Measurements from ENCODE around the gene RCOR1.
"Not testable (repeated sequence)": the region's sequence is repeated elsewhere in the genome, so short reads cannot be mapped to it uniquely, and the experiment has no call there.

Gene RCOR1

DNA sequence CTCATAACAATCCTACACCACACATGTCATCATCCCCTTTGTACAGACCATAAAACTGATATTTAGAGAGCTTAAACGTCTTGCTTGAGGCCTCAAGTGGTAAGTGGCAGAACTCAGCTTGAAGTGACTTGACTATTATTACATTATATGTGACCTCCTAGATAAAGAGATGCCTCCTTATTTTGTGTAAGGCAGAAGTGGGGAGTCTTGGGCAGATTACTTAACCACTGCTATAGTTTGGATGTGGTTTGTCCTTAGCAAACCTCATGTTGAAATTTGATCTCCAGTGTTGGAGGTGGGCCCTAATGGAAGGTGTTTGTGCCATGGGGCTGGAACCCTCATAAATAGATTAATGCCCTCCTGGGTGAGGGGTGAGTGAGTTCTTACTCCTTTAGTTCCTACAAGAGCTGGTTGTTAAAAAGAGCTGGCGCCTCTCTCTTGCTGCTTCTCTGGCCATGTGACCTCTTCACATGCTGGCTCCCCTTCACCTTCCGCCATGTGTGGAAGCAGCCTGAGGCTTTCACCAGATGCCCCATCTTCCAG lies 37.4 kb downstream of the RCOR1 start:
- DNase-seq = no peak

DNA sequence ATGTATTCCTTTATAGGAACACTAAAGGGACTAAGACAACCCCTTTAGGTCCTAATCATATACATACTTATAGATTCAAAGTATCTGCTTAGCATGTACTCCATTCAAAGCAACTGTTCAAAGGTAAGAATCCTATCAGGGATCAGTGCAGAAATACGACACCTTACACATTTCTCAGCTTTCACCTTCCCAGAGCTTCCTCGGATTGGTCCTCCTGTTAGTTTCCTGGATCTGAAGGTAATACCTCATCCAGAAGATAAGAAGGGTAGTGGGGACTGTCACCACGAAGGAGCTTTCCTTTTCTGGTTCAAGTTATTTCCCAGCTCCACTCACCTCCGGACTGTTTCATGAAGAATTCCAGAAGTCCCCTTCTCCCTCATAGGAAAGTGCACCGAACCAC lies 38.0 kb downstream of the RCOR1 start:
- DNase-seq = no peak

DNA sequence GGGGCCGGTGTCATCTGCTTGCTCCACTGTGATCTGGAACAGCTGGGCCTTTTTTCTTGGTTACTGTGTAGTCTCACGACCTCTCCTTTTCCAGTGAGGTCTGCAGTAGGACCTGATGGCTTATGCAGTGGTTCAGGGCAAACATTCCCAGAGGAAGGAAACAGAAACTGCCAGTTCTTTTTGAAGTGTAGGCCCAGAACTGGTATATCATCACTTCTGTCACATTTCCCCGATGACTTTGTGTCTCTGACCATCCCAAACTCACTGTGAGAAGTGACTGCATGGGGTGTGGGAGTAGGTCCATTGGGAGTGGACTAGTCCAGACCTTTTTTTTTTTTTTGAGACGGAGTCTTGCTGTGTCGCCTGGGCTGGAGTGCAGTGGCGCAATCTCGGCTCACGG lies 38.4 kb downstream of the RCOR1 start:
- no peak for DNase-seq

DNA sequence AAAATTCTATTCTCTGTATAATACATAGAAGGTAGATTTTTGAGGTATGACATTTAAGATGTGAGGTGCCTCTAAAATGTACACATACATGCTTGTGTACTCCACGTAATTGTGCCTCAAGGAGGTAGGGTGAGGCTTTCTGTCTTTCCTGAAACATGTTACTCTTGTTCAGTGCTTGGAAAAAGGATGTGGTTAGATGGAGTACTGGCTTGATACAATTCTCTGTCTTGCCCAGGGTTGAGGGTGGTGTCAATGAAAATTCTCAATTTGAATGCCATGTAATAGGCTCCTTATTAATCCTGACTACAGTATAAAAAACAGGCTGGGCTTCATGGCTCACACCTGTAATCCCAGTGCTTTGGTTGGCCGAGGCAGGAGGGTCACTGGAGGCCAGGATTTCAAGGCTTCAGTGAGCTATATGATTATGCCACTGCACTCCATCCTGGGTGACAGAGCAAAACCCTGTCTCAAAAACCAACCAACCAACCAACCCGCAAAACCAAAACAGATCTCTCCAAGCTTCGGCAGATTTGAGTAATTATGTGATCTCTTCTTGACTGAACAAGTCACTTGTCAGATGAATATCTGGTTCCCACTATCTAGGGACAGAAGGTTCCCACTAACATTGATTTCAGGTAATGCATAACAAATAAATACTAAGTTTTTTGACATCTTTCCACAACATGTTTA lies 41.6 kb downstream of the RCOR1 start:
- no peak for DNase-seq

DNA sequence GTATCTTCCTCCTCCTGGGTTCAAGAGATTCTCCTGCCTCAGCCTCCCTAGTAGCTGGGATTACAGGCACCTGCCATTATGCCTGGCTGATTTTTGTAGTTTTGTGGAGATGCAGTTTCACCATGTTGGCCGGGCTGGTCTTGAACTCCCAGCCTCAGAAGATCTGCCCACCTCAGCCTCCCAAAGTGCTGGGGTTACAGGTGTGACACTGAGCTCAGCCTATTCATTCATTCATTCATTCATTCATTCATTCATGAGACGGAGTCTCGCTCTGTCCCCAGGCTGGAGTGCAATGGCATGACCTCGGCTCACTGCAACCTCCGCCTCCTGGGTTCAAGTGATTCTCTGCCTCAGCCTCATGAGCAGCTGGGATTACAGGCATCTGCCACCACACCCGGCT lies 47.2 kb downstream of the RCOR1 start:
- DNase-seq = not testable (repeated sequence)

DNA sequence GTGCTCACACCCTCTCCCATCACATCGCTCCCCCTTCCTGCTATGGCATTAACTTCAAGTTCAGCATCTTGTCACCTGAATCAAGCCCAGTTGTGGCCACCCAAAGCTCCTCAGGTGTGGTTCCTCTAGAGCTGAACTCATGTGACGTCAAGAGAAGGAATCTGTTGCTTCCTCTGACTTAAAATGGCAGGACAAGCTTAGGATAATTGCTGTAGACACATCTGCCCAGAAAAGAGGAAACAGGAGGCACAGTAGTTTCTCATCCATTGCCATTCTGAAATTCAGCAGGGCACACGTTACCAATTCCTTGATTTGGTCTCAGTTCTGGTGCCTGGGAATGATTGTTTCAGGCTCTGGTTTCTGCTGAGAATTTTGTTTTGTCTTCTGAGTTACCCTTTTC lies 52.1 kb downstream of the RCOR1 start:
- DNase-seq = no peak

DNA sequence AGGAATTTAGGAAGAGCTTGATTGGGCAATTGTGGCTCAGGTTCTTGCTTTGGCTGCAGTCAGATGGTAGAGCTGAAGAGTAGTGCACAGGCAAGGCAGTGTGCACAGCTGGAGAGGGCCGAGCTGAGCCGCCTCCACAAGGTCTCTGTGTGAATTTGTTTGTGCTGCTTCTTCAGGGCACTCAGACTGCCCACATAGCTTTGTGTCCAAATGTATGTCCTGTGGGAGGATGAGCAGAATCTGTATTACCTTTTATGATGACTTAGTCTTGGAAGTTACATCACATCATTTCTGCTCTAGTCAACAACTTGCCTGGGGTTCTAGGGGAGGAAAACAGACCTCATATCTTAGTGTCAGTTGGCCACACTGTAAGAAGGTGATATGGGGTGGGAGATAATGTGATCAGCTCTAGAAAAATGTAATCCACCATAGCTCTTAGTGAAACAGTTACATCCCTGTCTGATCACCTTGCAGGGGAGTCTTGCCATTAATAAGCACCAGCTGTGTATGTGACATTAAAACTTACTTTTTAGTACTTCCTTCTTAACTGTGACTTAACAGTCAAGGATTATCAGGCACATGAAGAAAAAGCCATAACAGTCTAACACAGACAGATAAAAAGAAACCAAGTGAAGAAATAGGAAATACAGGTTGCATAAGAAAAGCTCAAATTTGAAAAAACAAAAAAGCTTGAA lies 53.4 kb downstream of the RCOR1 start:
- DNase-seq = no peak

DNA sequence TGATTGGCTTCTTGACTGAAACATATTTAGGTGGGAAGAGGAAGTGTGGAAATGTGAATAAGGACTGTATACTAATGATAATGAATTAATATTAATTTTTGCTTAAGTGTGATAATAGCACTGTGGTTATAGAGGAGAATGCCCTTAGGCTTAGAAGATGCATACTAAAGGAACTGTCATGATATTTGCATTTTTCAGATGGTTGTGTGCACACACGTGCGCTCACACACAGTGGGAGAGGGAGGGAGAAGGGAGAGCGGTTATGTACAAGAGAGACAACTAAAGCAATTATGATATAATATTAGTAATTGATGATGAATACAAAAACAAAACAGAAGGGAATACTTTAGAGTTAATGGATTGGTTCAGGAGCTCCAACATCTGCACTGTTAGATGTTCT lies 54.2 kb downstream of the RCOR1 start:
- peak; percentile 15 for DNase-seq

DNA sequence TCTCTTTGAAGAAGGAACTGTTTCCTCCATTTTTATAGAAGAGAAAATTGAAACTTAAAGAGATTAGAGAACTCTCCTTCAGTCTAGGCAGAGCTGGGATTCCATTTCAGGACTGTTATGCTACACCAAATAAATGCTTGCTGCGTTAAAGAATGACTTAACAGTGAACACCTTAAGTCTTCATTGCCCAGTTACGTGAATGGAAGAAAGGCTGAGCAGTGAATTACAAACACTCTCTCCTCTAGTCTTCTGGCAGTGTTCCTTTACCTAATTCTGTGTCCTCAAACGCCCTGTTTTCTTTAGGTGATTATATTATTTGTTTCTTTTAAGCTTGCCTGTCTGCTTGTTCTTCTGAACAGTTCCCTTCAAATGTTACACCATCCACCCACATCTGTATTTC lies 59.7 kb downstream of the RCOR1 start:
- no peak for DNase-seq

DNA sequence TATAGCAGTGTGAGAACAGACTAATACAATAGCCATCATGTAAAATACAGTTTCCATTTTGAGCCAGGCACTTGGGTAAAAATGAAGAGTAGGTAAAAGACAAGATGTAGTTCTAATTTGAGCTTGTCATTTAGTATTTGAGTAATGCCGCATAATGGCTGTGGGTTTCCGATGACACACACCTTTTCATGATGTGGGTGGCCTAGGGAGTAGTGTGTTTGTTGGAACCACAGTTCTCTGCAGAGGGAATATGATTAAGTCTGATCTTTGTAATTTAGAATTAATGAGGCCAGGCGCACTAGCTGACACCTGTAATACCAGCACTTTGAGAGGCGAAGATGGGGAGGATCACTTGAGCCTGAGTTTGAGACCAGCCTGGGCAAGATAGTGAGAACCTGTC lies 61.8 kb downstream of the RCOR1 start:
- DNase-seq = no peak

DNA sequence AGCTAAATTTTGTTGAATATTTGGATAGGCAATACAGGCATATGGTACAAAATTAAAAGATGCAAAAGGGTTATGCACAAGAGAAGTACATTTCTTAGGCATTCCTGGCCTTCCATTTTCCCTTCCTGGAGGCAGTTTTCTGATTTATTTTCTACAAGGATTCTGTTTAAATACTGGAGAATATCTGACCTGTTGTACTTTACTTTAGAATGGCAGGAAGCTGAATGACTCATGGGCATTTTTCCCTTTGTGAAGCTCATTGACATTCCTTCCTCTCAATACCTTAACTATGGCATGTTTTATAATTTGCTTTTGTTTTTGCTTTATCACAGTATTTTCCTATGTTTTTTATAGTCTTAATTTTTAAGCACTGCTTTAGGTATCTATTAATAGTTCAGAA lies 62.7 kb downstream of the RCOR1 start:
- peak; percentile 69 for DNase-seq

DNA sequence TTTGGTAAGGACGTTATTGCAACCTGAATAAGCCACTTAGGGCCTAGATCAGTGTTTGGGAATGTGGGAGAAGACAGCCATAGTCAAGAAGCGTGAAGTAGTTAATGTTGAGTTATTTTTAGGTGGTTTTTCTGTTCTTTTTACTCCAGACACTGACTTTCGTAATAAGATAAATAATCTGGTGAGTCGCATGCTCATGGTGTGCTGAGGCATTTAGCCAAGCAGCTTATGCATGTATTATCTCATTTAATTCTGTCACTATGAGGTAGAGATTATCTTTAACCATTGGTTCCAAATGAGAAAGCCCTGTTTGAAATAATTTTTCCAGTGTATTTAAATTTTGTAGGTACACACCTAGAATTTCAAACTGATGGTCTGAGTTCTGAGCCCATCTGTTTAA lies 67.3 kb downstream of the RCOR1 start:
- peak; percentile 61 for DNase-seq

DNA sequence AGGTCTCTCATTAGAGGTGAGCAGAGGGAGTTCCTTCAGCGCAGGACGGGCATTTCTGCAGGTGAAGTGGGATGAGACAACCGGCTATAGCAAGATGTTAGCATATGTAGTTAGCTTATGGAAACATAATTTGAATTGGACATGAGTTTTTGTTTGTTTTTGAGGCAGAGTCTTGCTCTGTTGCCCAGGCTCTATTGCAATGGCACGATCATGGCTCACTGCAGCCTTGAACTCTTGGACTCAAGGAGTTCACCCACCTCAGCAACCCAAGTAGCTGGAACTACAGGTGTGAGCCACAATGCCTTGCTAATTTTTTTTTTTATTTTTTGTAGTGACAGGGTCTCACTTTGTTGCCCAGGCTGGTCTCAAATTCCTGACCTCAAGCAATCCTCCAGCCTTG lies 69.2 kb downstream of the RCOR1 start:
- DNase-seq = no peak

DNA sequence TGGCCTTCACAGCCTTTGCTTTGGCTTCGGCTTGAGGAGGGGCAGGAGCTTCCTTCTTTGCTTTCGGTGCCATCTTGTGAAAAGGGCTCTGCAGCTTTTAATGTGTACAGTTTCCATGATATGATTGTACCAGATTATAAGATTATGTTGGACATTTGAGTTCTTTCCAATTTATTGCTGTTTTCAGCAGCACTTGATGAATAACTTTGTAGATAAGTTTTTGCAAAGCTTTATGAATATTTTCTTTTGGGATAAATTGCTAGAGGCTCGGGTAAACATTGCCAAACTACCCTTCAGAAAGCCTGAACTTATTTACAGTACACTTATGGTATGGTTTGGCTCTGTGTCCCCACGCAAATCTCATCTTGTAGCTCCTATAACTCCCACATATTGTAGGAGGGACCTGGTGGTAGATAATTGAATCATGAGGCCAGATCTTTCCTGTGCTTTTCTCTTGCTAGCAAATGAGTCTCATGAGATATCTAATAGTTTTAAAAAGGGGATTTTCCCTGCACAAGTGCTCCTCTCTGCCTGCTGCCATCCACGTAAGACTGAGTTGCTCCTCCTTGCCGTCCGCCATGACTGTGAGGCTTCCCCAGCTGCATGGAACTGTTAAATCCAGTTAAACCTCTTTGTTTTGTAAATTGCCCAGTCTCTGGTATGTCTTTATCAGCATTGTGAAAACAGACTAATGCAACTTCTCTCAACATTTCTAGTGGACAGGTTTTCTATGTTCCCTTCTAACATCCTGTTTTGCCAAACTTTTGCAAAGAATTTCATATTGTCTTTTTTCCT lies 70.4 kb downstream of the RCOR1 start:
- no peak for DNase-seq

DNA sequence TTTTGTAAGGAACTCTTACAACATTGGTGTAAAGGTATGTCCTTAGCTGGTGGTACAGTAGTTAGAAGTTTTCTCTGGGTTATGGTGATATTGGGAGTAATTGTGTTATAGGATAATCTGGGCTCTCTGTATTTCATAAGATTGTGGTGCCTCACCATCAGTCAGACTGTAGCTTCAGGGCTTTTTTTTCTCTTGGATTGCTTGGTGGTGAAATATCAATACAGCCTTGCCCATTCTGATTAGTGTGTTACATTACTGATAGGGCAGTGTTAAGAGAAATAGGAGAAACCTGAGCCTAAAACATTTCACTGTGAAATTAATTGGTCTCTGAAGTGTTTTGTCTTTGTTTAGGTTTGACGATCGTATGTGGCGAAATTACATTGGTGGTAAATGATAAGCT lies 71.0 kb downstream of the RCOR1 start:
- no peak for DNase-seq

DNA sequence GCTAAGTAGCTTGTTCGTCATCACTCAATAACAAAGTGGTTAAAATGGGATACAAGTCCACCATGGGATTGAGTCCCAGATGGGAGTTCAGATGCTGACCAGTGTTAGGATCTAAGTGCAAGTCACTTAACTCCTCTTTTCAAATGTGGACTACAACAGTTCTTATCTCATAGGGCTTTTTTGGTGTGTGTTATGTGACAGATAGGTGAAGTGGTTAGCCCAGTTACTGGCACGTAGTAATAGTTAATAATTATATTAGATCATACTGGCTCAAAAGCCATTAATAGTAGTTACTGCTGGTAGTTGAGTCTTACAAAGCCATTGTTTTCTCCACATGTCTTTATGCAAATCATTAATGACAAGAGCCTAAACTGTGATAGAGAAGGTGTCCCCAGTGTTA lies 73.2 kb downstream of the RCOR1 start:
- no peak for DNase-seq

DNA sequence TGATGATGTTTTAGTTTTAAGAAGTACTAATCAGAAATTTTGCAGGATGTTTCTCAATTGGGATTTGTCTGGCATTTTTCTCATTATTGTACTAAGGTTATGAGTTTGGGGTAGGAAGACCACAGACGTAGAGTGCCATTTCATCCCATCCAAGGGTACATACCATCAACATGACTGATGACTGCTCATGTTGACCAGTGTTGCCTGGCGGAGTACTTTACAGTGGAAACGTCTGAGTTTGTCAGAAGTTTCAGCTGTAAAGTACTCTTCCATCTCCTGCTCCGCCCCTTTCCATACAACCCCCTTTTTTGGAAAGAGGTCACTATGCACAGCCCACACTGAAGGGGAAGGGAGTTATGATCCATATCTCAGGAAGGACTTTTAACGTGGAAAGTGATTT lies 74.2 kb downstream of the RCOR1 start:
- DNase-seq = peak; percentile 35

DNA sequence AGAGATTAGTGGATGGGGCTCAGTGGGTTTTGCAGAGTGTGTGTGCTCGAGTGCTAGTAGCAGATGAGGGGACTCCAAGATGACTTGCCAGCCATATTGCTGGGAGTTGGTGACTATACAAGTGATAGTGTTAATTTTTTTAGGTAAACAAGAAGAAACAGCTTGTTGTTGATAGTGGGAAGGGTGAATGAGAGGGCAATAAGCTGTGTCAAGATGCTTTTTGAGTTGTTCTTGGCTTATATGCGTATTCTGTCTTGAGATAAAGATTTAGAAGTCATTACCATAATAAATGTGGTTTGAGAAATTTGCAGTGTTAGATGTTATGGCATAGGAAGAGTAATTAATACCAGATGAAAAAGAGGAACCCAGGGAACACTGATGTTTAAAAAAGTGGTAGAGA lies 75.3 kb downstream of the RCOR1 start:
- peak; percentile 21 for DNase-seq

DNA sequence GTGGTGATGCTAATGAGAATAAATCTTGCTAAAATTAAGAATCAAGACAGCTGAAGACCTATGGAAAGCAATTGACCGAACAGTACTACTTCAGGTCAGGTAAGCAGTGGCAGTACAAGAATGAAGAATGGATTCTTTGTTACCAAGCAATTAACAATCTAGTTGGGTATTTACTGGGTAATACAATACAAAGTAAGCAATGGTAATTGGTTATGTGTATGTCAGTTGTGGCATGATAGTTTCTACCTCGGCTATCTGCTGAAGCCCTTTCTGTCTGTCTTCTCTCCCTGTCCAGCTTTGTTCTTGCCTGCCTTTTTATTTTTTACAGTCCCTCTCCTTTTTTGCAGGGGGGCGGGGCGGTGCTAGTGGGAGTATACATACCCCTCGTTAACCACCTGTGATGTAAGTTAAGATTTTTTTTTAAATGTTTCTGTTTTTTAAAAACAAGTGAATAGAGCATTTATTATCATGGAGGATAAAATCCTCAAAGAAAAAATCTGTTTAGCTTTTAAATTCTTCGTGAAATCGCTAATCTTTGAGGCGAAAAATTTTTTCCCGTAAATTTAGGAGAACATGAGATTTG lies 75.9 kb downstream of the RCOR1 start:
- DNase-seq = no peak

DNA sequence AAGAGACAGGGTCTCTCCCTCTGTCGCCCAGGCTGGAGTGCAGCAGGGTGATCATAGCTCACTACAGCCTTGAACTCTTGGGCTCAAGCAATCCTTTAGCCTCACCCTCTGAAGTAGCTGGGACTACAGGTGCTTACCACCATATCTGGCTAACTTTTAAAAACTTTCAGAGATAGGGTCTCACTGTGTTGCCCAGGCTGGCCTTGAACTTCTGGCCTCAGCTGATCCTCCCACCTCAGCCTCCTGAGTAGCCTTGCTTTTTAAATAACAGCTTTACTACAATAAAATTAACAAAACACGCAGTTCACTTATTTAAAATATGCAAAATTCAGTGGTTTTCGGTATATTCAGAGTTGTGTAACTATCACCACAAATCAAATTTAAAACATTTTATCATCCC lies 79.0 kb downstream of the RCOR1 start:
- DNase-seq = no peak

DNA sequence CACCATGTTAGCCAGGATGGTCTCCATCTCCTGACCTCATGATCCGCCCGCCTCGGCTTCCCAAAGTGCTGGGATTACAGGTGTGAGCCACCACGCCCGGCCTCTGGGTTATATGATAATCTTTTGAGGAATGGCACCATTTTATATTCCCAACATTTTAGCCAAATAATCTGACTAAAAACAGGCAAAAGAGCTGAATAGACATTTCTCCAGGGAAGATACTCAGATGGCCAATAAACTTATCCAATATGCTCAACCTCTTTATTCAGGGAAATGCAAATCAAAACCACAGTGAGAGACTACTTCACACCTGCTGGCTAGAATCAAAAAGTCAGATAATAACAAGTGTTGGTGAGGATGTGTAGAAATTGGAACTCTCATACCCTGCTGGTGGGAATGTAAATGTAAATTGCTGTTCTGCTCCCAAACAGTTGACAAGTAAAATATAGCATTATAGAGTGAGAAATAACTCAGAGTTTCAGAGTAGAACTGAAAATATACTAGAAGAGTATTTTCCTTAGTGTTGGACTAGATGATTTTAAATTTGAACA lies 80.0 kb downstream of the RCOR1 start:
- no peak for DNase-seq

DNA sequence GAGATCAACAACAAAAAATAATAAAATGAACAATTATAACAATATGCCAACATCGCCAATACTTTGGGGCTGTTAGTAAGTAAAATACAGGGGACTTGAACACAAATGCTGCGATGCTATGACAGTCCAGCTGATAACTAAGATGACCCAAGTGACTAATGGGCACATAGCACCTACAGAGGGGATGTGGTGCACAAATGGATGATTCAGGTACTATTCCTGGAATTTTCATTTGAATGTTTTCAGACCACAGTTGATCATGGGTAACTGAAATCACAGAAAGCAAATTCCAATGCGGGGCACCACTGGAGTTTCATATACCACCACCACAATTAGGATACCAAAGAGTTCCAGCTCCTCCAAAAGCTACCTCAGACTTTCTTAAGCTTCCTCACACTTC lies 82.9 kb downstream of the RCOR1 start:
- DNase-seq = no peak

DNA sequence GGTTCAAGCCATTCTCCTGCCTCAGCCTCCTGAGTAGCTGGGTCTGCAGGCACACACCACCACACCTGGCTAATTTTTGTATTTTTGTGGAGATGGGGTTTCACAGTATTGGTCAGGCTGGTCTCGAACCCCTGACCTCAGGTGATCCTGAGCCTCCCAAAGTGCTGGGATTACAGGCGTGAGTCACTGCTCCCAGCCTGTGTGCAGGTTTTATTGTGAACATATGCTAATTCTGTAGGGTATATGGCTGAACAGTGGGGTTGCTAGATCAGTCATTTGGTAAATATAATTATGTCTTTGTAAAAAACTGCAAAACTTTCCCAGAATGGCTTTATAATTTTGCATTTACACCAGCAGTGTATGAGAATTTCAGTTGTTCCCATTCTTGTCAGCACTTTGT lies 85.9 kb downstream of the RCOR1 start:
- no peak for DNase-seq

Measured in fibroblast of skin of abdomen (primary cell).